ENCODE measurements around the gene THNSL1.

The THNSL1 gene

DNA sequence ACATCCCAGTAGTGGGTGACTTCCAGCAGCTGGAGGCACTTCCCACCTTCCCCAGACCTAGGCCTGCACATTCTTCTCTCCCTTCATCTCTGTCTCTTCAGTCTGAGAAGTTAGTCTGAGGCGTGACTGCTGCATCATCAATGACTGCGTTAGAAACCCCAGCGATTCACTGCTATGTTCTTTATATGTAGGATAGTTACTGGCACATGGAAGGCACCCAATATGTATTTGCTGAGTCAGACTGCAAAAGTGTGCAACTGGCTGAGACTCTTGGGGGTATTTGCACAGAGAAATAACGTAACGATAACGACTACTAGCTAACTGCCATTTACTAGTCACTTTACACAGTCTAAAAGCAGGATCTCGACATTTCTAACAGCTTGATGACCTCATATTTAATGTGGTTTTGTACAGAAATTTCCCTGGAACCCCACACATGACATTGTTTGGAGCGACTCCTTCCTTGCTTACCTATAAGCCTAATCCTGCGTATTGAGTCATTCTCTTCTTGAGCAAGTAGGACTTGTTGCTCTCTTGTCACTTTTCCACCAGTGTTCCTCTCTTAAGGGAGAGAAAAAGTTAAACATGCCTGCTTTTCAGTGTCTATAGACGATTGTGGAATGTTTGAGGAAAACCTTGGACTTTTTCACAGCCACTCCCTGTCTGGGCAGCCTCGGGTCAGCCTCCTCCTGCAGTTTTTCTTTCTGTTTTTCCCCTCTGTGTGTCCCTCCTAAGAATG lies 45.5 kb downstream of the THNSL1 start:
- no peak for DNase-seq

DNA sequence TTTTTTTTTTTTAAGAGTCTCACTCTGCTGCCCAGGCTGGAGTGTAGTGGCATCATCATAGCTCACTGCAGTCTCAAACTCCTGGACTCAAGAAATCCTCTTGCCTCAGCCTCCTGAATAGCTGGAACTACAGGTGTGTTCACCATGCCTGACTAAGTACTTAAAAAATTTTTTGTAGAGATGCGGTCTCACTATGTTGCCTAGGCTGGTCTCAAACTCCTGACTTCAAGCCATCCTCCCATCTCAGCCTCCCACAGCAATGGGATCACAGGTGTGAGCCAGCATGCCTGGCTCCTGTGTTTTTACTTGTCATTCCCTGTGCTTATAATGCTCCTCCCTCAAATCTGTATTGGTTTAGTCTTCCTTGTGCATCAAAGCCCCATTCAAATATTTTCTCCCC lies 46.7 kb downstream of the THNSL1 start:
- DNase-seq, result no peak

DNA sequence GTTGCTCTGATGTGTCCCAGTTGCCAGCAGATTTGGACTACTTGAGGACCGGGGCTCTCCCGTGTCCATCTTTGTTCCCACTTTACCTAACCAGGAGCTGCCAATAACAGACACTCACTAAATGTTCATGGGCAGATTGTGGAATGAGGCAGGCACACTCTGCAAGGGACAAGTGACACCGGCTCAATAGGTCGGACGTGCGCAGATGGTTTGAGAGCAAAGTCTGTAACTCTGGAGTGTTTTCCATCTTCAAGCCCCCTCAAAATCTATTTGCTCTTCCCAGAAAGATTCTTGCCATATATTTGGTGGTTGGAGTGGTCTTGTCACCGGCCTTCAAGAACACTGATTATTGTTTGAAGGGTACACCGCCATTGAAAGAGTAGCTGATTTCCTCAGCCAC lies 47.2 kb downstream of the THNSL1 start:
- no peak for DNase-seq

DNA sequence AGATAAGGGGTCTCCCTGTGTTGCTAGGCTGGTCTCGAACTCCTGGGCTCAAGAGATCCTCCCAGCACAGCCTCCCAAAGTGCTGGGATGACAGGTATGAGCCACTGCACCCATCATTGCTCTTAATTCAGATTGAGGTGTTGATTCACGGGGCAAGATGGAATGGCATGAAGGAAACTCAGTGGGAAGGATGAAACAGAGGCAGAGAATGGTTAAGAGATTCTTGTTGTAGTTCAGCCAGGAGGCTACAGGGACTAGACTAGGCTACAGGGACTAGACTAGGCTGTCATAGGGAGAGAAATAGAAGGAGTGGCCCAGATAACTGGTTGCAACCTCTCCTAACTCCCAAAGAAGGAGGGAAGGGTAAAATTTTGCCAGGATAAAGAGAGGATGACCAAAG lies 48.0 kb downstream of the THNSL1 start:
- no peak for DNase-seq

DNA sequence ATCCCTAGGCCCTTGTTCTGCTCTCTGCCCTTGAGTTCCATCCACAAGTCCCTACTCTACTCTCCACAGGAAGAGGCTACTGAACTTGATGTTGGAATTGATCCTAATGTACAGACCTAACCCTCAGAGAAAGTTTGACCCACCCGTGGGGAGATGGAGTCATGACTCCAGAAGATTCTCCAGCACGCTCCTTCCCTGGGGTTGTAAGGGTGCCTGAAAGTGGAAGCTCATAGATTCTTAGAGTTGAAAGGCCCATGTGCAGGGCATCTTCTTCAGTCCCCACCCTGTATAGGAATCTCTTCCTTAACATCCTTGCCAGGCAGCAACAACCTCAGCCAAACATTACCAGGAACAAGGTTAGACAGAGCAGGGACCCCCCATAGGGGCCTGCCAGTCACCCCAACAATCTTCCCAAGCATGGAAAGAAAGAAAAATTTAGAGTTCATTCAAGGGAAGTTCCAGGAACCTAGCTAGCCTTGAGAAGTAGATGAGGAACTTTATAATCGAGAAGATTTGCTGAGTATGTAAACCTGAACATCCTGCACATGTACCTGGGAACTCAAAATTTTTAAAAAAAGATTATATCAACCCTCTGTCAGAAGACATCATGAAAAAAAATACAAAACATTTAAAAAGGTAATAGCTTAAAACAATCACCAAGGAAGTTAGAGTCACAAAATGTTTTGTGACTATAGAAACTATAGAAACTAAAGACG lies 49.5 kb downstream of the THNSL1 start:
- DNase-seq, result no peak

DNA sequence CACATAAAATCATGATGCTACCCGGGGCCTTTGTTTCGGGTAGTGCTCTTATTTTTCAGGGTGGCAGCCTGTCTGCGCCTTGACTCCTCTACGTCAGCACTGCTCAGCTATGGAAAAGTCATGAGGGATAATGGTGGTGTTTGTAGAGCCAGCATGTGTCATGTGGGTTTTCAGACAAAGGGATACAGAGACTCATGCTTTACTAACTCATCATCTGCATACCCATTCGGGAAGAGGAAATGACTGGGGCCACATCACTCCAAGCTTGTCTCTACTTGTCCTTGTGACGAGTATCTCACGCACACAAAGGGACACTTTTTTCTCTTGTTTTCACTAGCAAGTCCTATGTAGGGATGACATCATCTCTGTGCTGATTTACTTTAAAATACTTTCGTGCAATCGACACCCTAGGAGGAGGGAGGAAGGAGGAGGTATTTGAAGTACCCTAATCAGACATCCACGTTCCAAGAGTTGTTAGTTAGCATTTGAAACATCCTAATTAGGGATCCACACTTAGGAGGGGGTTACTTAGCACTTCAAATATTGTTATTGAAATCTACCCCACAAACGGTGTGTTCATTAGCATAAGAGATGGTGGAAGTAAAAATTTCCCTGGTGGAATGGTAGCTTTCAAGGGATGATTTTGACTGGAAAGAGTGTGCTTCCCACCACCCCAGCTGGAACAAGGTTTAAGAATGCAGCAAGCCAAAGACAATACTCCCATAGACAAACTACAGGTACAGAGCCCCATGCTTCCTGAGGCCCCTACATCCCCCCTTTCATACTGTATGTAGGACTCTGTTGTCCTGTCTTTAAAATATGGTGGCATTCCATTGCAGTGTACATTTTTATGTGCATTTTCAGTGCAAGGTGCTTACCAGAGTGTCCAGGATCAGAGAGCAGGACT lies 52.0 kb downstream of the THNSL1 start:
- no peak for DNase-seq

DNA sequence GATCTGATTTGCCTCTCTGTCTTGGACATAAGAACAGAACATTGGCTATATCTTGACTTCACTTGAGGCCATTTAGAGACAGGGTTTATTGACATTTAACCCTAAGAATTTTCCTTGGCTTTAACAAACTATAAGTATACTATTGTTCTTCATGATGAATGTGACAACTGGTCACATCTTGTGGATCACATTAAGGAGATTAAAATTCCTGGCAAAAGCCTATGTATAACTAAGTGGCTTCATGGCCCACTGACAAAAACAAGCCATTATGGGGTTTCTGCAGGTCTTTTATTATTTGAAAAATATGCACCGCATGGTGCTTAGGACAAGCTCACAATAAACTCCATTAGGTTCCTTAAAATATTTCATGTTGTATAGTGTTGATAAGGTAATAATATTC lies 54.8 kb downstream of the THNSL1 start:
- DNase-seq, result no peak

DNA sequence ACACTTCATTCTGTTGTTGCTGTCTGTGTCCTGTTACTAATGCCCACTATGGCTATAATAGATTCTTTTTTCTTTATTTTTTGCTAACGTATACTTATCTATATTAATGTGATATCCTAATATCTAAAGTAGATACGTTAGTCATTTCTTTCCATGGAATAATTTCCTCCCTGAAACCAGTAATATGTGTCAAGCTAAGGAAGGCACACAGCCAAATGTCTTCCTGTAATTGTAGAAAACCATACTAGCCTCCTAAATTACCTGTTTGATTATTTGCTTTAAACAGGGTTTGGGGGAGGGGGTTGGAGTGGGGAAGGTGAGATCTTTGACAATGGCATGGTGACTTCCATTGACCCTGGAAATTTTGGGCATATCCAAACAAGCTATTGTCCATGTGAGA lies 56.4 kb downstream of the THNSL1 start:
- no peak for DNase-seq

DNA sequence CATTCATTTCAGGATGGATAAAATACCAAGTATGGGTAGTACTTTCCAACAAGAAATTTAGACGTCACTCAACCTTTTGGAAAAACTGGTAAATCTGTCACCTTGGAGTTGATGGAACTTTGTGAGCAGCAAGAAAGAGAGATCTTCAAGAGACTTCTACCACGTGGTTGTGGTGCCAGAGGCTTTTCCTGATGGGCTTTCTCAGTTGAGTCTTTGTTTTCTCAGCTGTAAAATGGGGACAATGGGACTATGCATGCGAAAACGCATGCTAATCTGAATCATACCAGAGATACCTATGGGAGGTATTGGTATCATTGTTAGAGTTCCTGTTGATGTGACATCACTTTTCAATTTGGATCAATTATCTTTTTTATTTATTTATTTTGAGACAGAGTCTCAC lies 59.4 kb downstream of the THNSL1 start:
- DNase-seq, result no peak
